AML-193 (cell line): Measurements from ENCODE around the gene MYCBP2.
A peak's percentile ranks its signal among the peaks of the same experiment; 100 is the strongest.
"Not testable (repeated sequence)": the region's sequence is repeated elsewhere in the genome, so short reads cannot be mapped to it uniquely, and the experiment has no call there.

Experiments
- DNase-seq, 2 experiments: peaks; one replicate each; lab custom pipeline; 2025; lab: John Stamatoyannopoulos, UW

The MYCBP2 gene

GRCh38 chr13:77300176-77301037 is 26.5 kb downstream of the MYCBP2 start:
- DNase-seq: peak; percentile 16 to 23

- no peak for DNase-seq
Measured at GRCh38 chr13:77299587-77299986, 27.3 kb downstream of the MYCBP2 start.

GRCh38 chr13:77298426-77298825 is 28.5 kb downstream of the MYCBP2 start:
- peak; percentile 43 to 70 for DNase-seq

- no peak for DNase-seq
Measured at GRCh38 chr13:77291774-77292173, 35.1 kb downstream of the MYCBP2 start.

- DNase-seq: no peak
Measured at GRCh38 chr13:77290342-77290741, 36.6 kb downstream of the MYCBP2 start.

- no peak for DNase-seq
Measured at GRCh38 chr13:77289851-77290250, 37.0 kb downstream of the MYCBP2 start.

GRCh38 chr13:77285632-77286031 is 41.3 kb downstream of the MYCBP2 start:
- not testable (repeated sequence) for DNase-seq

- DNase-seq: no peak
Measured at GRCh38 chr13:77285098-77285497, 41.8 kb downstream of the MYCBP2 start.

GRCh38 chr13:77274126-77274525 is 52.8 kb downstream of the MYCBP2 start:
- DNase-seq: no peak

- DNase-seq: no peak
Measured at GRCh38 chr13:77269141-77269540, 57.8 kb downstream of the MYCBP2 start.

- DNase-seq: no peak
Measured at GRCh38 chr13:77267362-77267761, 59.5 kb downstream of the MYCBP2 start.

GRCh38 chr13:77265336-77265735 is 61.6 kb downstream of the MYCBP2 start:
- no peak for DNase-seq

GRCh38 chr13:77262198-77262597 is 64.7 kb downstream of the MYCBP2 start:
- DNase-seq: no peak

- no peak for DNase-seq
Measured at GRCh38 chr13:77250975-77251374, 75.9 kb downstream of the MYCBP2 start.

- DNase-seq: not testable (repeated sequence)
Measured at GRCh38 chr13:77245224-77245623, 81.7 kb downstream of the MYCBP2 start.

- no peak for DNase-seq
Measured at GRCh38 chr13:77239312-77239711, 87.6 kb downstream of the MYCBP2 start.

GRCh38 chr13:77235456-77236022 is 91.4 kb downstream of the MYCBP2 start:
- no peak for DNase-seq

- no peak for DNase-seq
Measured at GRCh38 chr13:77233159-77233558, 93.7 kb downstream of the MYCBP2 start.

GRCh38 chr13:77230560-77230959 is 96.3 kb downstream of the MYCBP2 start:
- DNase-seq: no peak

GRCh38 chr13:77225946-77226345 is 100.9 kb downstream of the MYCBP2 start:
- DNase-seq: no peak

- DNase-seq: no peak
Measured at GRCh38 chr13:77222909-77223308, 104.0 kb downstream of the MYCBP2 start.

GRCh38 chr13:77222000-77222690 is 104.7 kb downstream of the MYCBP2 start:
- peak in 1 of 2 experiments; percentile 4 for DNase-seq

GRCh38 chr13:77219401-77219800 is 107.5 kb downstream of the MYCBP2 start:
- peak; percentile 20 to 36 for DNase-seq
